Non-pigmented ciliary epithelial cell (primary cell): Measurements from ENCODE around the gene KANSL1.
"Not testable (repeated sequence)": the region's sequence is repeated elsewhere in the genome, so short reads cannot be mapped to it uniquely, and the experiment has no call there.

Experiments used
- DNase-seq: peaks from one replicate; pipeline ENCODE4 v3.0.0-alpha.2; 2010; ENCODE audit warnings: low read depth

Gene KANSL1

DNA sequence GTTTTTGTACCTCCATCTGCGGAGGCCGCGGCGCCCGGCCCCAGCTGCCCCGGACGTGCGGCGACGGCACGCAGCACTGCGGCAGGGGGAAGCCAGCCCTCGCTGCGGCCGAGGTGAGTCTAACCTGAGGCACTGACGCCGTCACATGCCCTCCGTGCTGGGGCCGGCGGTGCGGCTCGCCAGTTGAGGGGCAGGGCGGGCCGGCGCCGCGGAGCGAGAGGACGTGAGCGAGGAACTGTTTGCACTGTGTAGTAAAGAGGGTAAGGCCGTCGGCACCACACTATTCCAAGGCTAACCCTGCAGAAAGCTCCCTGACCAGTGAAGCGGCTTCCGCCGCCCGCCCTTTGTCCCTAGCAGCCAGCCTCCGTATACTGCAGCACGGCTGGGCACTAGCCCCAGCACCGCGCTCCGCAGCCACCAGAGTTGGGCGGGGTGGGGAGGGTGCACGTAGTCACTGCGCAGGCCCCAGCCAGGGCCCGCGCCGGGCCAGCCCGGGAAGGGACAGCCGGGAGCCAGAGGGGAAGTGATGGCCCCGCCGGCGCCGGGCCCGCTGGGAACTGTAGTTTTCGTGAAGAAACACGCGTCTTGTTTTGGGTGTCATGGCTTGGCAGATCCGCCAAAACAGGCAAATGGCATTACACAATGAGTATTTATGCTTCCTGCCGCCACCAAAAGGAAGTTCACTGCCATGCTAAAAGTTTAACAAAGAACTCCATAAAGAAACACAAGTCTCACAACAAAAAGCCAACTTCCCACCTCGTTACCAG, 580 bp upstream of the KANSL1 start:
- peak; percentile 53 for DNase-seq

DNA sequence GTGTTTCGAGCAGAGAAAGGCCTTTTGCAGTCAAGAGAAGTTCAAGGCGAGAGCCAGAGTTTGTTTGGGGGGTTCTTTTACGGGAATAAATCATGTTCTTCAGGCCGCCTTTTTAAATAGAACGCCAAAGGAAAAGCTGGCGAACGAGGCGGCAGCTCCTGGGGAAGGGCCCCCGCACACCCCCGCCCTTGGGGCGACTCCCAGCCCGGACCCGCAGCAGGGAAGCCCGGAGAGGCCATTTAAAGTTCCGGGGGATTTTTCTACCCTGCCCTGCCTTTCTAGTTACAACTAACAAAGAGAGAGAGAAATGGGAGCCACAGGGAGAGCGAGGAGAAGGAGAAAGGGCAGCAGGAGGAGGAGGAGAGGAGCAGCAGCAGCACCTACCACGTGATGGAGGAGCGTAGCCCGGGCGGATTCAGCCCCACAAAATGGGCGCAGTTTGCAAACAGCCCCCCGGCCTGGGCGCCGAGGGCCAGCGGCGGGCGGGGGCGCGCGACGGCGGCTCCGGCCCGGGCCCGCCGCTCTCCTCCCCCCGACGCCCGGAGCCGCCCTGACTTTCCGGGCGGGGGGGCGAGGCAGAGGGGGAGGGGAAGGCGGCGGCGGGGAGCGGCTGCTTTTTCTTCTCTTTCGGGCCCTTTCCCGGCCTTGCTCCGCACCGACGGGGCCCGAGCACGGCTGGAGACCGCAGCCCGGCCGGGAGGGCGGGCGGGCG, 634 bp downstream of the KANSL1 start:
- DNase-seq, result no peak

DNA sequence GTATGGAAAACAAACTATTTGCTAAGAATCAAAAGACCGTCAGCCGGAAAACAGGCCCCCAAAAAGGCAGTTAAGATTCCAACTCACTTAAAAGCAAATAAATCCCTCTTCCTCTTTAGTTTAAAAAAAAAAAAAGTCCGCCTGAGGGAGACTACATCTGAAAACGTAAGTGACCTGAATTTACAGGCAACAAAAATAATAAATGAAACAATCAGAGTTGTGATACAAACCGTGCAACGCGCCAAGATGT, 1.1 kb downstream of the KANSL1 start:
- DNase-seq, result no peak

DNA sequence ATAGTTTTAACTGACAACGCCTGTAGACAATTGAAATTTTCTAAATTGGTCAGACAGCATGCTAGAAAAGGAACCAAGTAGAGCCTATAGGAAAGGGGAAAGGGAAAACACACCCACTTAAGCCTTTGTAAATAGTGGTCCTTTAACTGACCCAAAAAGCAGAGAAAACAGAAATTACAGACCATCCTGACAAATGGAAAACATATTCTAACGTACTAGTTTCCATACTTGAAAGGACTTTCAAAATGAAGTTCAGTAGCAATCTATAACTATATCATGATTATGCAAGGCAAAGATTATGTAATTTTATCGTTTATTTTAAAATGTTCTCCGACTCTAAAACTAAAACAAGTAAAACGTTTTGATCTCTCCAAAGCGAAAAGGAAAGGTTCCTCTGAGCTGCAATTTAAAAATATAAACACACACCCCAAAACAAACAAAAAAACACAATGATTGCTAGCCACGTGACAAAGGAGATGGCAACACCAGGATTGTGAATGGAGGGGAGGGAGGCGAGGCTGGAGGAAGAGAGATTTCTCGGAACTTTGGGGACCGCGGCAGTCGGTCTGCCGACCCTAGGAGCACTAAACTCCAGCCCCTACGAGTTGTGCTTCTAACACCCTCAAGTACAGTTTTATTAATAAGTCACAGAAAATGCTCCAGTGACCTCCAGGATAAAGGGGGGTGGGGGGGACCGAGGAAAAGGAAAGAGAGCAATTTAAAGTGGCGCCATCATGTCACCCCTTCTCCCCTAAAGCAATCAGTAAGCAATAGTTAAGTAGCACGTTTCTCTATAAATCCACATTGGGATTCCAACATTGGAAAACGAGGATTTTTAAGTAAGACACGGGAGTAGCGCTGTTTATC, 1.7 kb downstream of the KANSL1 start:
- DNase-seq, result no peak

DNA sequence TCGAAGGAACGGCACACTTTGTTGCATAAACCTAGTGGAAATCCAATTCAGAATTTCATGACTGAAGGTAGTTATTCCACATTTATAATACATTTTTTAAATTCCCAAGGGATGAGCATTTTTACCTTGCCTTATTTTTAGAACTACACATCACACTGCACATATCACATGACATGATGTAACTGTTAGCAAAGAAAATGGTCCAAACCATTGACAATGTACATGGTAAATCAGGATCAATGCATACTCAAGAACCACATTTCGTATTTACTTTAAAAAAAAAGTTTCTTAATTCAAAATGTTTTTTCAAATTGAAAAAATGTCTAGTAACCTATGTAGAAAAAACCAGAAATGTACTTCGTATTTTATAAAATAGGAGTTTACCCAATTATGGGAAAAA, 2.5 kb downstream of the KANSL1 start:
- no peak for DNase-seq

DNA sequence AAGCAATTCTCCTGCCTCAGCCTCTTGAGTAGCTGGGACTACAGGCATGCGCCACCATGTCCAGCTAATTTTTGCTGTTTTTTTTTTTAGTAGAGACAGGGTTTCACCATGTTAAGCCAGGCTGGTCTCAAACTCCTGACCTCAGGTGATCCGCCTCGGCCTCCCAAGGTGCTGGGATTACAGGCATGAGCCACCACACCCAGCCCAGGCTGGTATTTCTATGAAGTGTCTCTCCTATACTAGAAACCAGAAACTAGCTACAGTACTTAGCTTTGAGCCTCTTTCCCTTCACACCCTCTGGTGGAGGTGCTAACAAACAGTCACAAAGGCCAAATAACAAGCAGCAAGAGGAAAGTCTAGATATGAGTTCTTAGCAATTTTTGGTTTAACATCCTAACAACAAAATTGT, 6.4 kb downstream of the KANSL1 start:
- not testable (repeated sequence) for DNase-seq

DNA sequence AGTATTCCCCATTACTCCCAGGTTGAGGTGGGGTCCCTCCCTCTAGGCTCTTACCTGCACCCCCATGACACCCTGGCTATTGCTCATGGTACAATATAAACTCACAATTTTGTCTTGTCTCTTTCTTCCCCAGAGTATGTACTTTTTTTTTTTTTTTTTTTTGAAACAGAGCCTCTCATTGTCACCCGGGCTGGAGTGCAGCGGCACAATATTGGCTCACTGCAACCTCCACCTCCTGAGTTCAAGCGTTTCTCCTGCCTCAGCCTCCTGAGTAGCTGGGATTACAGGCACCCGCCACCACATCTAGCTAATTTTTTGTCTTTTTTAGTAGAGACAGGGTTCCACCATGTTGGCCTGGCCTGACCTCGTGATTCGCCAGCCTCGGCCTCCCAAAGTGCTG, 8.5 kb downstream of the KANSL1 start:
- no peak for DNase-seq

DNA sequence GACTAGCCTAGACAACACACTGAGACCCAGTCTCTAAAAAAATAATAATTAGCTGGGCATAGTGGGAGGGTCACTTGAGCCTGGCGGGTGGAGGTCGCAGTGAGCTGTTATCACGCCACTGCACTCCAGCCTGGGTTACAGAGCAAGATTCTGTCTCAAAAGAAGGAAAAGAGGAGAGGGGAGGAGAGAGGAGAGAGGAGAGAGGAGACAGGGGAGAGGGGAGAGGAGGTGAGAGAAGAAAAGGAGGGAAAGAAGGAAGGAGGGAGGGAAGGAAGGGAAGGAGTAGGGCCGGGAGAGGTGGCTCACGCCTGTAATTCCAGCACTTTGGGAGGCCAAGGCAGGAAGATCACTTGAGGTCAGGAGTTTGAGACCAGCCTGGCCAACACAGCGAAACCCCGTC, 9.8 kb downstream of the KANSL1 start:
- DNase-seq, result not testable (repeated sequence)

DNA sequence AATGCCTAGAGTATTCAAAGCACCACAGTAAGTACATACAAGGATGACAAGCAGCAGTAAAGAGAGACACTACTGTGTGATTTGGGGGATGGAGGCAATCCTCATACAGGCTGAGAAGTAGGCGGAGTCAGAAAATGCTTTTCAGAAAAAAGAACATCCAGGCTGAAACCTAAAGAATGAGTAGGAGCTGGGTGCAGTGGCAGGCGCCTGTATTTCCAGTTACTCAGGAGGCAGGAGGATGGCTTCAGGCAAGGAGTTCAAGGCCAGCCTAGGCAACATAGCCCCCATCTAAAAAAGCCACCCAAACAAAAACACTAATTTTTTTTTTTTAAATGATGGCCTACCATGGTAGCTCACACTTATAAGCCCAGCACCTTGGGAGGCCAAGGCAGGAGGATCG, 10.3 kb downstream of the KANSL1 start:
- no peak for DNase-seq

DNA sequence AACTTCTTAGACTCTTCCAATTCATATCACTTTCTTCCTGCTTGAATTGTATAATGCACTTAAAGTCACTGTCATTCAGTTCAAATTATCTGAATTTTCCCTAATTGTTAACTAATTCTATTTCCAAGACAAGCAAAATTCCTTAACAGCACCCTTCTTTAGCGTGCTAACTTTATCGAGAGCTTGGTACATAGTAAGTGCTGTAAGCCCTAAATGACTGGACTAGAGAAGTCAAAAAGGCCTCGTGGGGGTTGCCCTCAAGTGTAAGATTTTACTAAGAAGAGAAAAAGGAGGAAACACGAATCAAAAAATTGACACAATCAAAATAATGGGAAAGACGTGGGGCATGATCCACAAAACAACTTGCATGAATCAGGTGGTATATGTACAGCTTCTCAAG, 11.3 kb downstream of the KANSL1 start:
- DNase-seq, result no peak

DNA sequence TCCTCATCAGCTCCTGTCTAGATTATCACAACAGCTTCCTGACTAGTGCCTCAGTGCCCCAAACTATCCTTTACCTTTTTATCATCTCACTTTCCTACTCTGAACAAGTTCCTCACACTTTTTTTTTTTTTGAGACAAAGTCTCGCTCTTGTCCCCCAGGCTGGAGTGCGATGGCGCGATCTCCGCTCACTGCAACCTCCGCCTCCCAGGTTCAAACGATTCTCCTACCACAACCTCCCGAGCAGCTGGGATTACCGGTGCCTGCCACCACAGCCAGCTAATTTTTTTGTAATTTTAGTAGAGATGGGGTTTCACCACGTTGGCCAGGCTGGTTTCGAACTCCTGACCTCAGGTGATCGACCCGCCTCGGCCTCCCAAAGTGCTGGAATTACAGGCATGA, 11.9 kb downstream of the KANSL1 start:
- not testable (repeated sequence) for DNase-seq

DNA sequence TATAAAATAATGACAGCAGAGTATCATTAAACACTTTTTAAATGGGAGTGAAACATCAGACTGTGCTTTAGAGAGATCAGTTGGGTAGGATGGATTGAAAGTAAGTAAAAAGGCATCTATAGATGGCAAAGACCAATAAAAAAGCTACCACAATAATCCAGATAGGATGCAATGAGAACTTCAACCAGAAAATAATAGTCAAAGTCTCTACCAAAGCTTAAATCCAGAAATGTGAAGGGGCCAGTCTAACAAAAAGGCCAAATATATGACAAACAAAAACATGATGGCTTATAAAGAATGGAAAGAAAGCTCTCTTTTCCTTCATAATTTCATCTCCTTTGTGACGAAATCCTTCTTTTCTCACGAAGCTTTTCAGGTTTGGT, 12.3 kb downstream of the KANSL1 start:
- DNase-seq, result no peak

DNA sequence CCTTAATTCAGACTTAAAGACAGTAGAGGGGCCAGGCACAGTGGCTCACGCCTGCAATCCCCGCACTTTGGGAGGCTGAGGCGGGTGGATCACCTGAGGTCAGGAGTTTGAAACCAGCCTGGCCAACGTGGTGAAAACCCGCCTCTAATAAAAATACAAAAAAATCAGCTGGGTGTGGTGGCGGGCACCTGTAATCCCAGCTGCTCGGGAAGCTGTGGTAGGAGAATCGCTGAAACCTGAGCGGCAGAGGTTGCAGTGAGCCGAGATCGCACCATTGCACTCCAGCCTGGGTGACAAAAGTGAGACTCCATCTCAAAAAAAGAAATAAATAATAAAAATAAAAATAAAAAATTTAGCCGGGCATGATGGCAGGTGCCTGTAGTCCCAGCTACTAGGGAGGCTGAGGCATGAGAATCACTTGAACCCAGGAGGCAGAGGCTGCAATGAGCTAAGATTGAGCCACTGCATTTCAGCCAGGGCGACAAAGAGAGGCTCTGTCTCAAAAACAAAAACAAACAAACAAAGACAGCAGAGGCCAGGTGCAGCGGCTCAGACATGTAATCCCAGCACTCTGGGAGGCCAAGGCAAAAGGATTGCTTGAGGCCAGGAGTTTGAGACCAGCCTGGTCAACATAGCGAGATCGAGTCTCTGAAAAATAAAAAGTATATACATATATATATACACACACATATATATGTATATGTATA, 12.9 kb downstream of the KANSL1 start:
- DNase-seq, result not testable (repeated sequence)

DNA sequence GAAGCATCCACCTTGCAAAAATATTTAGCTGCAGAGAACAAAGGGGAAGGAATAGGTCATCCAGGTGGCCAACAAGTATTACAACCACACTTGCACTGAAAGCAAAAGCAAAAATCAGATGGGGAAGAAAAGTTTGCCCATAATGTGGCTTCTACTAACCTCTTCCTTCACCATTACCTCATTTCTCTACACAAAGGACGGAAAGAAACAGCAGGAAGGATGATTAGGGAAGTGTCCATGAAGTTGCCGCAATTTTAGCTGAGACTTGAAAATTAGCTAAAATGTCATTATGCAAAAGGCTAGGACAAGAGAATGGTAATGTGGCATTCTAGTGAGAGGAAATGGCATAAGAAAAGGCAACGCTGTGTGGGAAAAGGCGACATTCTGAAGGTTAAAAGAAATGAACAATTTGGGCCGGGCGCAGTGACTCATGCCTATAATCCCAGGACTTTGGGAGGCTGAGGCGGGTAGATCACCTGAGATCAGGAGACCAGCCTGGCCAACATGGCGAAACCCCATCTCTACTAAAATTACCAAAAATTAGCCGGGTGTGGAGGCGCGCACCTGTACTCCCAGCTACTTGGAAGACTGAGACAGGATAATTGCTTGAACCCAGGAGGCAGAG, 13.7 kb downstream of the KANSL1 start:
- no peak for DNase-seq

DNA sequence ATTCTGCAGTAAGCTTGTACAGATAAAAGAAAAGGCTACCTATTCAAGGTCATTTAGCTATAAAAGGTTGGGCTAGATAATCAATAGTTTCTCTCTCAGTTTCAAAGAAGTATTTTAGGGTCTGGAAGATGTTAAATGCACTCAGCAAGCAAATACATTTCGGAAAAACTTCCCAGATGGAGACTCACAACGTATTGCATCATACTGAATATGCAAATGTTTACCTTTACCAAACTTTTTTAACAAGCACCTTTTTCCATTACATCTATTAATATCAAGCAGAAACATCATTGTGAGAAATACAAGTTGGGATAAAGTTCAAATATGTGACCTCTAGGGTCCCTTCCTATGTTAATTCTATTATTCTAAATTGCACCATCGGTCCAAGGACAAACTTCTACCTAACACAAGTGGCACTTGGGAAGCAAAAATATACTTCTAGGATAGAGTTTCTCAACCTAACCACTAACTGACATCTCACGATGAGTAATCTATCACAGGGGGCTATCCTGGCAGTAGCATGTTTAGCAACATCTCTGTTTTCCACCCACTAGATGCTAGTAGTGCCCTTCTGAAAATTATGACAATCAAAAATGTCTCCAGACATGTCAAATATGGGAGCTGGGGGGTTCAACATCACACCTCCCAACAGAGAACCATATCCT, 14.5 kb downstream of the KANSL1 start:
- no peak for DNase-seq

DNA sequence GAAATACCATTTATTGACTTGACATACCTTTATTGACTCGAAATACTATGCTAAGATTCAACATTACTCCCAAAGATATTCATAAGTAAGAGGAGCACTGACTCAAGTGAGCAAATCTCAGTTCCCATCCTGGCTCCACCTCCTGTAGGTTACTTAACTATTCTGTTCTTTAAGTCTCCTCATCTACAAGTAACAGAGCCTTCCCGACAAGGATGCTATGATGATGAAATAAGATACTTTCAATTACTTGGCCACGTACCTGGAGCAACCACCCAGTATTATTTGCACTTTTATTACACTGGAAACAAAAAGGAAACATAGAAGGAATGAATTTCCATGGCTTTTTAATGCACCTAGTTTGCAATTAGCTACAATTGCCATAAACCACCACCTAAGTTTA, 16.3 kb downstream of the KANSL1 start:
- DNase-seq, result no peak

DNA sequence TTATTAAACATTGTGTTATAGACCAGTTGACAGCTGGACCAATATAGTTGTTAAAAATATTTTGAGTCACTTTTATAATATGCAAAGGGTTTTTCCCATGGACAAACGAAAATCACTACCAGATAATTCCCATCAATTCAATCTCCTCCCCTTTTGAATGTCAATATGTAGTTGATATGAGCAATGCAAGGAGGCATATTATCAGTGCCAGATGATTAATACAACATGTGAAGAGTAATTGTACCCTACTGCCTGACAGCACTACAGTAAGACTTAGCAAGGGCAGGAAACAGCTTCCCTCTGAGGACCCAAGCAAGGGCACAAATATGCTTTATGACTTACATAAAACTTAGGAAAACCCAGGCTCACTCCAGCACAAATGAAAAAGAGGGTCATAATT, 17.3 kb downstream of the KANSL1 start:
- DNase-seq, result no peak

DNA sequence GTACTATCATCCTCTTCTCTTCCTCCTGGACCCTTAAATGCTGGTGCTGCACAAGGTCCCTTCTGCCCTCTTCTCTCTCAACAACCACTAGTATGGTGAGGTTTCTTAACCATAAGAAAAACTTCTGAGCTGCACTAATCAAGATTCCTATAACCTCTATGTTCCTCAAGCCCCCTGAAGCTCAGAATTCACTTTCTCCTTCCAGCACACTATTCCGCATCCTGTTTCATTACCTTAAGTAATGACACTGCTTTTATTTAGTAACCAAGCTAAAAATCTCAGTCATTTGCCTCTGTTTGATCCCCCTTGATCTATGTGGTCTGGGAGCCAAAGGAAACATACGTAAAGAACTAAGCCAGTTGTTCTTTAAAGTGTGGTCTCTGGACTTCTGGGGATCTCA, 20.1 kb downstream of the KANSL1 start:
- DNase-seq, result no peak

DNA sequence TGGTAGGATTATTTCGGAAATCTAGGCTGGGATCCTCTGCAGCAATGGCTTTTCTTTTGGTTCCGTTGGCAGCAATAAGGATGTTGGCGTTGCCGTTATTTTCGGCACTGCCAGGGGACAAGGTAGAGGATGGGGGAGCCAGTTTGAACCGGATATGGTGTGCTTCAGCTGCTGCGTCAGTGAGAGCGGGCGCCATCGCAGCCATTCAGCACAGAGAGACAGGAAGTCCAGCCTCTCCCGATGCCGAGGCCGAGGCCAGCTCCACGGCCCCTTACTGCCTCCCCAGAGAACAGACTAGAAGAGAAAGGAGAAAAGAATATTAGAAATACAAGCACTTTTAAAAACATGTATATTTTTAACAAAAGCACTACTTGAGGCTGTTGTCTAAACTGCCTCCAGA, 21.3 kb downstream of the KANSL1 start:
- no peak for DNase-seq

DNA sequence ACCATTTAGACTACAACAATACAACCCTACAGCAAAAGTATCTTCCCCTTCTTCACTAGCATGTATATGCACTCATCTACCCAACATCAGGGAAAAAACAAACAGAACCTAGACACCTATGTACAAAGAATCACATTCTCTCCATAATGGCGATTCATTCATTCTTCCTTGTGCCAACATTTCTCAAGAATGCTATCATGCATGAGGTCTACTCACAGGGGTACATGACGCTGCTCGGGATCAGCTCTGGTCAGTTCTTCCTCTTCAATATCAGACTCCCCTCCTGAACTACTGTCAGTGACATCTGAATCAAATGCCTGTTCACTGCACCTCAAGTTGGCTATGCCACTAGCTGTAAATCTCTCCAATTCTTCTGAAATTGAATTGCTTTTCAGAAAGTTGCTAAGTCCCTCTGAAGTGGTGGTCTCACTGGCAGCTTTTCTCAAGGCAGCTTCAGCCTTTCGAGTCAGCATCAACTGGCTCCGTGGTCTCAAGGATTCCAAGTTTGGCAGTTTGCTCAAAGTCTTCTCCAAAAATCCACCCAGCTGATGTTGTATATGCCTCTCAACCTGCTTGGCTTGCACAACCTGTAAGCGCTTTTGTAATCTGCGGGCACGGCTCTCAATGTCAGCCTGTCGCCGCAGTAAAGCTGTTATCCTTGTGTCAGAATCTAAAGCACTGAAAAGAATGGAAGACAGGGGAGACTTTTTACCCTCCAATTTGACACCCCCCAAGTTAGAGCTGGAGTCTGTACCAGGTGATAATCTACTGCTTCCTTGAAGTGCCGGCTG, 22.4 kb downstream of the KANSL1 start:
- no peak for DNase-seq
